Fibroblast of pulmonary artery (primary cell): ENCODE results near the gene TIMM44.

Source experiments
- DNase-seq: peaks from one replicate; pipeline ENCODE4 v3.0.0-alpha.2; 2010; ENCODE audit warnings: low read depth
- H3K4me3 ChIP-seq: replicated peaks from 2 replicates; pipeline ENCODE4 v1.5.1; 2011; ENCODE audit warnings: low read depth, mild to moderate bottlenecking, control low read depth, low read length, moderate library complexity
- CTCF ChIP-seq: IDR thresholded peaks from 2 replicates; pipeline ENCODE4 v1.5.1; 2011; ENCODE audit warnings: mild to moderate bottlenecking, control low read depth, low read length, inconsistent platforms; ENCODE audit errors: missing control alignments

The TIMM44 gene

GRCh38 chr19:7980635-7981121 lies 37.2 kb upstream of the TIMM44 start:
- DNase-seq = no peak

GRCh38 chr19:7980168-7980567 lies 36.7 kb upstream of the TIMM44 start:
- H3K4me3 ChIP-seq = no peak overlapping the region
- DNase-seq = no peak
- TF ChIP-seq CTCF = no peak

More at GRCh38 chr19:7980635-7981121, 37.2 kb upstream of the TIMM44 start:
- TF ChIP-seq CTCF = no peak
- no peak overlapping the region for H3K4me3 ChIP-seq

- no peak for DNase-seq
These were observed 36.1 kb upstream of the TIMM44 start for GRCh38 chr19:7979559-7979958.

GRCh38 chr19:7979011-7979410 lies 35.5 kb upstream of the TIMM44 start:
- DNase-seq = no peak
- H3K4me3 ChIP-seq = no peak overlapping the region
- TF ChIP-seq CTCF = no peak

More at GRCh38 chr19:7979559-7979958, 36.1 kb upstream of the TIMM44 start:
- no peak overlapping the region for H3K4me3 ChIP-seq
- no peak for TF ChIP-seq CTCF

- no peak for TF ChIP-seq CTCF
- DNase-seq = no peak
These were observed 34.8 kb upstream of the TIMM44 start for GRCh38 chr19:7978179-7978825.

GRCh38 chr19:7977723-7978040 lies 34.2 kb upstream of the TIMM44 start:
- no peak for DNase-seq

More at GRCh38 chr19:7978179-7978825, 34.8 kb upstream of the TIMM44 start:
- H3K4me3 ChIP-seq = no peak overlapping the region

More at GRCh38 chr19:7977723-7978040, 34.2 kb upstream of the TIMM44 start:
- TF ChIP-seq CTCF = no peak
- H3K4me3 ChIP-seq = no peak overlapping the region
